PC-9 (cell line): Measurements from ENCODE around the gene PLEKHA5. TPM values are rescaled to one million over a fixed set of nuclear protein-coding genes. Genes with fewer than 3 reads are reported as not detected.
"Not testable (repeated sequence)": the region's sequence is repeated elsewhere in the genome, so short reads cannot be mapped to it uniquely, and the experiment has no call there.

ENCODE experiments used
- BruUV-seq: library from RNA; stranded (reverse); fragments of 400-500 nt; replicated peaks from 2 replicates; lab custom pipeline; 2021; lab: Mats Ljungman, UMichigan
- CTCF ChIA-PET: fragments of 300-600 bp; sonication (Branson Sonifier 250); formaldehyde crosslinking; loops from one replicate; lab custom pipeline; 2022; ENCODE audit warnings: antibody characterized with exemption; lab: Charles Lee
- POLR2A ChIA-PET: fragments of 300-600 bp; sonication (Branson Sonifier 250); formaldehyde crosslinking; loops from one replicate; lab custom pipeline; 2022; ENCODE audit warnings: antibody characterized with exemption; ENCODE audit not compliant: unreplicated experiment; lab: Charles Lee
- DNase-seq, 2 experiments: peaks; one replicate each; pipeline versions ENCODE4 v3.0.0 to v3.0.0-alpha.2; 2015 to 2022; ENCODE audit warnings: mixed read lengths in 1 of 2
- H2AFZ ChIP-seq: fragments of 200-600 bp; sonication (generic); 2 replicates; pipeline ENCODE4 v1.8.1; 2017; ENCODE audit warnings: antibody characterized with exemption
- H3F3A ChIP-seq: fragments of 200-600 bp; sonication (generic); 2 replicates; pipeline ENCODE4 v1.8.1; 2017; ENCODE audit warnings: antibody characterized with exemption, mild to moderate bottlenecking, low read depth; ENCODE audit not compliant: insufficient read depth
- H3K27ac ChIP-seq: fragments of 200-600 bp; sonication (generic); 2 replicates; pipeline ENCODE4 v1.6.1; 2016; ENCODE audit warnings: mixed run types
- H3K27me3 ChIP-seq: fragments of 200-600 bp; sonication (generic); 2 replicates; pipeline ENCODE4 v1.6.1; 2016; ENCODE audit warnings: low read depth, mixed run types; ENCODE audit not compliant: insufficient read depth
- H3K36me3 ChIP-seq: fragments of 200-600 bp; sonication (generic); 2 replicates; pipeline ENCODE4 v1.6.1; 2016; ENCODE audit warnings: low read depth, mixed run types
- H3K4me1 ChIP-seq: fragments of 200-600 bp; sonication (generic); replicated peaks from 2 replicates; pipeline ENCODE4 v1.6.1; 2016; ENCODE audit warnings: mixed run types; ENCODE audit not compliant: insufficient read depth
- H3K4me2 ChIP-seq: fragments of 200-600 bp; sonication (generic); 2 replicates; pipeline ENCODE4 v1.6.1; 2017; ENCODE audit warnings: mixed run types
- H3K4me3 ChIP-seq: fragments of 200-600 bp; sonication (generic); 2 replicates; pipeline ENCODE4 v1.6.1; 2016; ENCODE audit warnings: mixed run types
- H3K79me2 ChIP-seq: fragments of 200-600 bp; sonication (generic); 2 replicates; pipeline ENCODE4 v1.6.1; 2017; ENCODE audit warnings: low read depth, mixed run types
- H3K9me2 ChIP-seq: fragments of 200-600 bp; sonication (generic); 2 replicates; pipeline ENCODE4 v1.8.1; 2017; ENCODE audit warnings: mild to moderate bottlenecking; ENCODE audit not compliant: insufficient read depth
- H3K9me3 ChIP-seq: fragments of 200-600 bp; sonication (generic); 2 replicates; pipeline ENCODE4 v1.8.1; 2016; ENCODE audit warnings: low read depth; ENCODE audit not compliant: insufficient read depth
- H4K20me1 ChIP-seq: fragments of 200-600 bp; sonication (generic); 2 replicates; pipeline ENCODE4 v1.8.1; 2017; ENCODE audit not compliant: insufficient read depth
- CTCF ChIP-seq: fragments of 200-600 bp; sonication (generic); conservative IDR thresholded peaks from 2 replicates; pipeline ENCODE4 v1.6.1; 2017; ENCODE audit warnings: mixed run types, antibody characterized with exemption, mild to moderate bottlenecking, moderate library complexity
- EZH2 ChIP-seq: fragments of 200-600 bp; sonication (generic); IDR thresholded peaks from 2 replicates; pipeline ENCODE4 v1.8.0; 2017; ENCODE audit warnings: antibody characterized with exemption, low read depth
- intact Hi-C: fragments of 100-400 bp; cut with micrococcal nuclease; formaldehyde crosslinking; loops from one replicate; pipeline ENCODE4 v1.10.0; 2022; ENCODE audit not compliant: unreplicated experiment
- total RNA-seq: library from RNA; stranded (reverse); gene quantifications from 2 replicates; pipeline ENCODE4 v1.2.3, GENCODE V29; 2021

Gene PLEKHA5
- total RNA-seq, 1 experiment from 2014 or later = 54.1 TPM

GRCh38 chr12:19411234-19412204, 282.0 kb downstream of the PLEKHA5 start:
- TF ChIP-seq EZH2 = no peak
- H3K9me2 ChIP-seq = no peaks in the 10 kb centered on the region
- DNase-seq = no peak
- intact Hi-C loops = no loop called here
- H2AFZ ChIP-seq = no peak overlapping the region
- no peak overlapping the region for H3K27ac ChIP-seq
- no peaks in the 10 kb centered on the region for H3F3A ChIP-seq
- no peaks in the 10 kb centered on the region for H3K79me2 ChIP-seq
- H4K20me1 ChIP-seq = no peaks in the 10 kb centered on the region
- no peaks in the 10 kb centered on the region for H3K27me3 ChIP-seq
- BruUV-seq = no TSS peak
- no peaks in the 10 kb centered on the region for H3K36me3 ChIP-seq
- H3K9me3 ChIP-seq = no peaks in the 10 kb centered on the region
- no peak overlapping the region for H3K4me2 ChIP-seq
- no peak overlapping the region for H3K4me3 ChIP-seq
- POLR2A ChIA-PET = interaction anchor here (0.7 kb wide), 1 partner anchor 8 kb away, joined by 4 read pairs; no protein-coding TSS in a partner anchor
- H3K4me1 ChIP-seq = no peaks in the 10 kb centered on the region
- CTCF ChIA-PET = no interaction called here

- no TSS peak for BruUV-seq
- Histone ChIP-seq H2AFZ (no peak overlapping the region), H3K9me2 (no peaks in the 10 kb centered on the region), H4K20me1 (no peaks in the 10 kb centered on the region), H3K36me3 (no peaks in the 10 kb centered on the region), H3K79me2 (no peaks in the 10 kb centered on the region), H3K4me2 (no peak overlapping the region), H3K27me3 (no peaks in the 10 kb centered on the region), H3F3A (no peaks in the 10 kb centered on the region), H3K9me3 (no peaks in the 10 kb centered on the region), H3K4me3 (no peak overlapping the region), H3K27ac (no peak overlapping the region), H3K4me1 (no peaks in the 10 kb centered on the region)
- ChIA-PET CTCF (no interaction called here), POLR2A (no interaction called here)
- no peak for DNase-seq
- TF ChIP-seq EZH2 (no peak), CTCF (no peak)
- intact Hi-C loops = no loop called here
Observed at GRCh38 chr12:19412844-19413243, 283.3 kb downstream of the PLEKHA5 start.

- intact Hi-C loops, BruUV-seq, DNase-seq, H3K9me2 ChIP-seq, H3K79me2 ChIP-seq, H2AFZ ChIP-seq, H3K27me3 ChIP-seq, H3F3A ChIP-seq, POLR2A ChIA-PET, H3K27ac ChIP-seq, H3K9me3 ChIP-seq, H4K20me1 ChIP-seq, CTCF ChIA-PET, H3K4me2 ChIP-seq, H3K4me3 ChIP-seq, H3K36me3 ChIP-seq, H3K4me1 ChIP-seq: not testable (repeated sequence)
Observed at GRCh38 chr12:19413582-19413981, 284.0 kb downstream of the PLEKHA5 start.

GRCh38 chr12:19415563-19415962, 286.0 kb downstream of the PLEKHA5 start:
- no TSS peak for BruUV-seq
- Histone ChIP-seq H3K79me2 (no peaks in the 10 kb centered on the region), H3K27me3 (no peaks in the 10 kb centered on the region), H3K9me2 (no peaks in the 10 kb centered on the region), H3K4me2 (no peak overlapping the region), H3K36me3 (no peaks in the 10 kb centered on the region), H3F3A (no peaks in the 10 kb centered on the region), H3K27ac (no peak overlapping the region), H4K20me1 (no peaks in the 10 kb centered on the region), H3K4me3 (no peak overlapping the region), H2AFZ (no peak overlapping the region), H3K4me1 (no peaks in the 10 kb centered on the region), H3K9me3 (no peaks in the 10 kb centered on the region)
- DNase-seq = no peak
- ChIA-PET POLR2A (interaction anchor here (0.6 kb wide), 1 partner anchor 777 kb away, joined by 21 read pairs; no protein-coding TSS in a partner anchor), CTCF (no interaction called here)
- TF ChIP-seq CTCF (no peak), EZH2 (no peak)
- intact Hi-C loops = no loop called here
